ENCODE results near the gene DKC1.

DKC1 gene

GRCh38 chrX:154762537-154763296 is at the start of gene DKC1:
TSS of gene DKC1 (plus strand) at chrX:154762864. CDS start at chrX:154762966, 102 bp downstream.
- DNase-seq, result peak; percentile 97

GRCh38 chrX:154714925-154715324 is 47.7 kb upstream of the DKC1 start:
- DNase-seq, result peak; percentile 45

- no peak for DNase-seq
Observed at GRCh38 chrX:154715825-154716224, 46.8 kb upstream of the DKC1 start.

DNA sequence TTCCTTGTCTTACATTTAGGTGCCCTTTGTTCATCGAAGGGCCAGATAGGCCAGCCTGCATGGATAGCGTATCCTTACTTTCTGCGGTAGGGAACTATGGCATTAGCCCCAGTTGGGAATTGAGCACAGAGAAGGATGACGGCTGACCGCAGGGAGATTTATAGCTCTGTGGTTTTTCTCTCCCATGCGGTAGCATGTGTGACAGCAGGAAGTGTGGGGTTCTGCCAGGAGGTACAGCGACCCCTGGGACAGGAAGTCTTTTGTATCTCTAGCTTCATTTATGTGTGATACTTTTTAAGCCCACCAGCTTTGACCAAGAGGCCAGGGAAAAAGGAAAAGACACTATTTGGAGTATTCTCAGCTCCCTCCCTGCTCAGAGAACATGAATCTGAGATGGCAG is 44.8 kb upstream of the DKC1 start:
- DNase-seq, result no peak

GRCh38 chrX:154718616-154719015 is 44.0 kb upstream of the DKC1 start:
- no peak for DNase-seq

GRCh38 chrX:154719132-154719675 is 43.5 kb upstream of the DKC1 start:
- DNase-seq, result no peak

GRCh38 chrX:154720067-154720466 is 42.6 kb upstream of the DKC1 start:
- no peak for DNase-seq

DNA sequence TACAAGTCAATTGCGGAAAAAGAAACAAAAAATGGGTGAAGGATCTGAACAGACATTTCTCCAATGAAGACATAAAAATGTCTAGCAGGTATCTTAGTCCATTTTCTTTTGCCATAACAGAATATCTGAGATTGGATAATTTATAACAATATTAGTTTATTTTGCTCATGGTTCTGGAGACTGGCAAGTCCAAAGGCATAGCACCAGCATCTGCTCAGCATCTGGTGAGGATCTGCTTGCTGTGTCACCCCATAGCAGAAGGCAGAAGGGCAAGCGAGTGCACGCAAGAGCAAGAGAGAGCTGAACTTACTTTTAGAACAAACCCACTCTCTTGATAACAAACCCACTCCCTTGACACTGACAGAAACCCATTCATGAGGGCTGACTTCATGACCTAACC is 41.5 kb upstream of the DKC1 start:
- DNase-seq, result no peak

DNA sequence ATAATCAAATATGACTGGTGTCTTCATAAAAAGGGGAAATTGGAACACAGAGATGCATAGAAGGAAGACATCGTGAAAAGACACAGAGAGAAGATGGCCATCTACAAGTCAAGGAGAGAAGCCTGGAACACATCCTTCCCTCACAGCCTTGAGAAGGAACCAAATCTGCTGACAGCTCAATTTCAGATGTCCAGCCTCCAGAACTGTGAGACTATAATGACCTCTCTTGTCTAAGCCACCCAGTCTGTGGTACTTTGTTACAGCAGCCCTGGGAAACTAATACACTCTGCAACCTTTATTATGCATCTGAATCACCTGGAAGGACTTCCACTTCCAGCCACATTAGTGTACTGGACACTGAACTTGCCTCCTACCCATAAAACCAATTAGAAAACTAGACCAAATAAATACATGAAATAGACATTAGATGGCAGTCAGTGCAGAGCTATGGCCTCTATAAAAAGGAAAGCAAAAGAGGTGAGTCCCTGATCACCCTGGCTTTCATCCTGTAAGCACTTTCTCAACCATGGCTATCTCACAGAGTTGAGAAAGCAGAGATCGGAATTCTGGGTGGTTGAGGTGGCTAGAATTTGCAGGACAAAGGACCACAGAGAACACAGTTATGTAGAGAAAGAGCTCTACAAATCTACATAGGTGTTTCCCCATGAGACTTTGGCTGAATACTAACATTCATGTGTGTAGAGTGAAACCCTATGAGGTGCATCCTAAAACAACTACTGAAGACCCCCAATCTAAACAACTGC is 37.5 kb upstream of the DKC1 start:
- DNase-seq, result no peak

- no peak for DNase-seq
Observed at GRCh38 chrX:154727418-154727817, 35.2 kb upstream of the DKC1 start.

DNA sequence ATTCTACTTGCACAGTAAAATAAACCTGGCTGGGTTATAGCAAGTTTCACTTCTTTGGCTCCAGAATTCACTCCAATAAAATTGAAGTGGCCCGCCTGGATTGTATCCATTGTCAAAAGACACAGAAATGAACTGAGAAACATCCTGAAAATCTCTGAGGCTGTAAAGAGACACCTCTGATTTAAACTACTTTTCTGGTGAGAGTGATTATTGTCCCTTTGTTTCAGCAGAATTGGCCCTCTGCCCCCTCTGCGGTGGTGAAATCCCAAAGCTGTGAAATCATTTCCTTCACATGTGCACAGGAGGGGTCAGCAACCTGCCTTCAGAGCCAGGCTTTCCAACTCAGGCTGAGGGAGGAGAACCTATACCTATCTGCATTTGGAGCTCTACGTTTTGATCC is 34.8 kb upstream of the DKC1 start:
- DNase-seq, result no peak

GRCh38 chrX:154728431-154729190 is 34.1 kb upstream of the DKC1 start:
- DNase-seq, result no peak

GRCh38 chrX:154729439-154729838 is 33.2 kb upstream of the DKC1 start:
- DNase-seq, result no peak

DNA sequence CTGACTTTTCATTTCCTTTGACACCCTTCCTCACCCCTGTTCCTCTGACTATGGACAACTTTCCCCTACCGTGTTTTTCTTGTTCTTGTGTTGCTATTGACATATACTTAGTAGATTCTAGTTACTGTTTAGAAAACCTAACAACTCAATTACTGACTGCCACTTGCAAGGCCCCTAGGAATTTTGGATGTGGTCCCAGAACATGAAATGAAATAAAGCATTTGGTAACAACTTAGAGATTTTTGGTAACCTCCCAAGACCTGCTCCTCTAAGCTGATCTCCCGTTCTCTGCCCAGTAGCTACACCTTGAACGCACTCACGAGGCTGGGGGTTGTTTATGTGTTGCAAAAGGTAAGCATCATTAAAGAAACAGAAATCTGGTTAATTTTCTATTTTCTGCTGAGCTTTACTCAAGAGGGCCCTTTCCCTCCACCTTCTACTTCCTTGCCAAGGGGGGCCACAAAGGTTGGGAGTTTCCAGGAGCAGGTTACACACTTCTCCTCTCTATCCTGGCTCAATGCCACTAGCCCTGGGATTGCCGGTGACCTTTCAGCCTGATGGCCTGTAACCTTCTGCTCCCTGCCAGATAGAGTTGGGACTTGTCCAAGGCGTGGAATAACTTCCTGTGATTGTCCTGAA is 32.3 kb upstream of the DKC1 start:
- DNase-seq, result no peak

DNA sequence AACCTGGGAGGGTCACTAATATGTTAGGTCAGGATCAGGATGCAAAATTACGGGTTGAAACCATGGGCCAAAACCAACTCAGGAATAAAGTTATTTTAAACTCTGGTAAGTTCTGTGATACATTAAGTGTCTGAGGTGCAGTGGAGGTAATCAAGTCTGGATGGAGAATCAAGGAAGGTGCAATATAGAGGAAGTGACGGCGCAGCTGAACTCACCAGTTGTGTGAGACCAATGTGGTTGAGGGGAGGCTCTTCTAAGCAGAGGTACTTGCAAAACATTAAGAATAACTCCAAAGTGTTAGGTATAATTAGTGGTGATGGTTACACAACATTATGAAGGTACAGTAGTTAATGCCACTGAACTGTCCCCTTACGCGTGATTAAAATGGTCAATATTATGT is 31.5 kb upstream of the DKC1 start:
- no peak for DNase-seq

GRCh38 chrX:154731881-154732280 is 30.8 kb upstream of the DKC1 start:
- DNase-seq, result no peak

- DNase-seq, result no peak
Observed at GRCh38 chrX:154732421-154733065, 30.1 kb upstream of the DKC1 start.

DNA sequence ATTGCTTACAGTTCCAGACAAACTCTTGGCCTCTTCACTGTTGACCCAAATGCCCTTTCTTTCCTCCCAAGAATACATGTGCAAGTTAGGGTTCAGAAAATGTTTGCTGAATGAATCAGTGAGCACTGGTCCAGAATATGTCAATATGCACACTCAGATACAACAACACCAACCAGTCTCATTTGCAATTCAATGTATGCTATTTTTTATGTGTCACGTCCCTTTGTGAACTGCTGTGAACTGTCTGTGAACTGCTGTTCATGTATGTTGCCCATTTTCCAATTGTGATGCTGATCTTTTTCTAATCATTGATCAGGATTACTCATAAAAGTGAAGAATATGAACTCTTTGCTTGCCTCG is 29.6 kb upstream of the DKC1 start:
- DNase-seq, result no peak

DNA sequence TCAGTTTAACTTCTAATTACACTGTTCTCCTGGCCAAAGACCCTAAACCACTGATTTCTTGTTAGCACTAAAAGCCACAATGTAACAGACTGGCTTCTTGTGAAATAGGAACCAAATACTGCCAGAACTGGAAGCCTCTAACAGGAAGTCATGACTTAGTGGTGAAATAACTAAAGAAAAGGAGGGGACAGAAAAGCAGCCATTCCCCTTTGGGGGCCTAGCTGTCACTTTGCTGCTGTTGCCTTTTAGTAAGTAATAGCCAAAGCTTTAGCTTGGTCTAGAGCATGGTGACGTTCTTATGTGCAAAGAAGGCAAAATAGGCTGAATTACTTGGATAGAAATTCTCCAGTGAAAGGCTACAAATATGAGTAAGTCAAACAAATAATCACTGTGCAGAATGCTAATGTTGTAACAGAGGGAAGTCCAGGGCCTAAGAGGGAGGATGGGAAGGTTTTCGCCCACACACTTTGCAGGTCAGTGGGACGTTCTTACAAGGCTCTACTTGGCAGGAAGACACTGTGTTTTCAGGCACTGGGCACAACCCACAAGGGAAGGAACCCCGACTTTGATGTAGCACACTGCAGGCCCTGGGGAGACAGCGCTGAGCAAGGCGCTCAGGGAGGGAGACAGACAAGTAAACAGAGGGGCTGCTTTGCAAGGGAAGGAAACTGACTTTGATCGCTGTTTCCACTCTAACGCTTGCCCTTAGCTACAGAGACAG is 28.4 kb upstream of the DKC1 start:
- no peak for DNase-seq

- DNase-seq, result no peak
Observed at GRCh38 chrX:154735695-154736393, 26.8 kb upstream of the DKC1 start.

DNA sequence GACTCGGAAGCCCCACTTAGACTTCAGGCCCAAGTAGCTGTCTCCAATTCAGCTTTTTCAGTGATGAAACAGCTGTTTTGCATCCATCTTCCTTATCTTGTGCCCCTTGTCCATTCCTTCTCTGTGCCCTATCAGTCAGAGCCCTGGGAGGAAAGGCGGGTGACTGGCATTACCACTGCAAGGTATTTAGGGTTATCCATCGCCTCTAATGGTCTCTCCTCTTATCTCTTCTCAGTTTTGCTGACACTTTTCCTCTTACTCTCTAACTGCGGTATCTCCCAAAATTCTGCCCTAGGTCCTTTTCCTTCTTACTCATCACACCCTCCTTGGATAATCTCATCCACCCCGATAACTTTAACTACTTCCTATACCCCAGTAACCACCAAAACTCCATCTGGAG is 25.5 kb upstream of the DKC1 start:
- no peak for DNase-seq
